Heart left ventricle (tissue), 16 donors: ENCODE results near the gene QPRT. TPM values are rescaled to one million over a fixed set of nuclear protein-coding genes. Genes with fewer than 3 reads are reported as not detected.

Source experiments
- ATAC-seq, 4 donors: fragments of 200-7000 bp; cut with Tn5 transposase; one replicate each; pipeline ENCODE4 v1.9.1; 2020 to 2022; ENCODE audit warnings: moderate library complexity in 4 of 4, mild to moderate bottlenecking in 3 of 4, moderate number of reproducible peaks in 1 of 4
- DNase-seq, 5 donors: peaks; one replicate each; pipeline ENCODE4 v3.0.0-alpha.2; 2020
- H3K27ac ChIP-seq, 12 donors: fragments of 200-600 bp; sonication (generic) in 4 of 12; one replicate each; pipeline versions ENCODE4 v1.5.0 to v1.8.0; 2016 to 2022; ENCODE audit warnings: mild to moderate bottlenecking in 2 of 12
- H3K27me3 ChIP-seq, 9 donors: fragments of 200-600 bp; sonication (generic) in 2 of 9; one replicate each; pipeline versions ENCODE4 v1.5.1 to v1.8.0; 2016 to 2022; ENCODE audit warnings: mild to moderate bottlenecking in 3 of 9
- H3K36me3 ChIP-seq, 9 donors: fragments of 200-600 bp; sonication (generic) in 2 of 9; one replicate each; pipeline versions ENCODE4 v1.5.0 to v1.8.0; 2018 to 2022; ENCODE audit warnings: mild to moderate bottlenecking in 2 of 9
- H3K4me1 ChIP-seq, 12 donors: fragments of 200-600 bp; sonication (generic) in 4 of 12; one replicate each; pipeline versions ENCODE4 v1.5.0 to v1.8.0; 2016 to 2022; ENCODE audit warnings: mild to moderate bottlenecking in 3 of 12
- H3K4me3 ChIP-seq, 12 donors: fragments of 200-600 bp; sonication (generic) in 4 of 12; one replicate each; pipeline versions ENCODE4 v1.5.0 to v1.8.0; 2017 to 2022; ENCODE audit warnings: mild to moderate bottlenecking in 9 of 12, moderate library complexity in 4 of 12
- H3K9me3 ChIP-seq, 12 donors: fragments of 200-600 bp; sonication (generic) in 4 of 12; one replicate each; pipeline versions ENCODE4 v1.5.0 to v1.8.0; 2016 to 2022; ENCODE audit warnings: mild to moderate bottlenecking in 1 of 12
- POLR2A ChIP-seq, 2 donors: fragments of 450-650 bp; IDR thresholded peaks; one replicate each; pipeline ENCODE4 v1.6.1; 2017; ENCODE audit warnings: antibody characterized with exemption in 2 of 2, mild to moderate bottlenecking in 2 of 2, moderate library complexity in 2 of 2
- WGBS, 4 donors: extraction: QIAGEN DNeasy Blood & Tissue Kit in 2 of 4; methylation state at CpG; one replicate each; pipeline versions ENCODE4 v1.1.5 to v1.1.7; 2013 to 2018; 5-methylcytosine and 5-hydroxymethylcytosine counted together
- intact Hi-C, 10 donors: fragments of 100-400 bp; cut with DNase I; formaldehyde crosslinking; loops; one replicate each; pipeline versions ENCODE4 v1.11.1 to v1.14.2; 2022
- polyA plus RNA-seq, 2 donors: library from polyadenylated mRNA; stranded (reverse); fragments of 200-250 nt; gene quantifications; one replicate each; pipeline ENCODE4 v1.2.3, GENCODE V29; 2013
- total RNA-seq, 9 donors: library from RNA; depleted of rRNA in 2 of 9; stranded (reverse); fragments of >200 nt in 2 of 9; fragmentation: NEBNext Ultra II Directional in 3 of 9; extraction: Animal tissue kit (Norgen Biotek cat#: 25700) in 3 of 9; gene quantifications; one replicate each; pipeline versions ENCODE4 v1.1.0 to v1.2.4, GENCODE V29; 2016 to 2023
- TF ChIP-seq, protein P1 (sequence below), 12 donors: fragments of 200-600 bp; sonication (generic) in 4 of 12; IDR thresholded peaks; one replicate each; pipeline versions ENCODE4 v1.5.0 to v1.8.0; 2018 to 2022; ENCODE audit warnings: antibody characterized with exemption in 12 of 12, mild to moderate bottlenecking in 5 of 12
- donor health status: ischemic (EF 13 %, LVEDD 7.1; RV severe dilation, severe dysfunction).
- donor health status: healthy with polysubstance abuse.
- donor health status: DM: no; HTN: yes; CAD: no.
- donor health status: DM: no; HTN: no; CAD: no.
- donor health status: ischemic (EF 25% LVEDD 6.9; RV normal size, moderate dysfunction).
- donor health status: ischemic (EF 25% LVEDD 5.7; RV mildly dilated, moderate dysfunction).
- donor health status: healthy.
- donor health status: DM: yes; HTN: yes; CAD: no.
- donor health status: ischemic (EF 35%, LVEDD 5.7; RV mildly dilated, moderate dysfunction).
- donor health status: nonischemic (EF 11% LVEDD 7.7; RV severe dilation, severe dysfunction).
- donor health status: DM: yes; HTN: yes; CAD: no.
- donor health status: PGD.
- donor health status: ischemic (EF 29% LVEDD 5.4; RV normal size, mild dysfunction).
- donor health status: nonischemic (EF 23%, LVEDD 6.1; RV moderate dilation, normal function).

The QPRT gene
- total and polyA plus RNA-seq, 11 donors: 3.6 to 36.5 (median 23.1) TPM

DNA sequence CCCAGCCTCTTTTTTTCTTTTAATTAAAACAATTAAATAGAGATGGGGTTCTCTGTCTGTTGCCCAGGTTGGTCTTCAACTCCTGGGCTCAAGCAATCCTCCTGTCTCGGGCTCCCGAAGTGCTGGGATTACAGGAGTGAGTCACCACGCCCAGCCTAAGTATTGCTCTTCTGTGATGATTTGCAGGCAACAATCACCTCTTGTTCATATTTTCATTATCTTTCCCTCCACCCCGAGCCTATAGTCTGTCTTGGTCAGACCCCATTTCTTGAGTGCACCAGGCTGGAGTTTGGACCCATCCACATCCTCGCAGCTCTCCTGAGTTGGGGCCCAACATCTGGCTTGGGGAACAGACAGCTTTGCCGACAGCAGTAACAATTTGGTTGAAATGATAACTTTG, 20.3 kb upstream of the QPRT start:
- Histone ChIP-seq H3K27ac (no peak overlapping the region), H3K27me3 (no peaks in the 10 kb centered on the region), H3K9me3 (no peaks in the 10 kb centered on the region), H3K36me3 (no peaks in the 10 kb centered on the region), H3K4me1 (peaks cover 0 to 28% (median 0%) of the 10 kb centered on the region in 12 donors), H3K4me3 (no peak overlapping the region)
- intact Hi-C loops: no loop called here
- ATAC-seq: no peak
- WGBS, 4 donors: 71 to 81% (median 79%) methylated on average over 6 of the region's 6 CpGs
- TF ChIP-seq, protein P1, sequence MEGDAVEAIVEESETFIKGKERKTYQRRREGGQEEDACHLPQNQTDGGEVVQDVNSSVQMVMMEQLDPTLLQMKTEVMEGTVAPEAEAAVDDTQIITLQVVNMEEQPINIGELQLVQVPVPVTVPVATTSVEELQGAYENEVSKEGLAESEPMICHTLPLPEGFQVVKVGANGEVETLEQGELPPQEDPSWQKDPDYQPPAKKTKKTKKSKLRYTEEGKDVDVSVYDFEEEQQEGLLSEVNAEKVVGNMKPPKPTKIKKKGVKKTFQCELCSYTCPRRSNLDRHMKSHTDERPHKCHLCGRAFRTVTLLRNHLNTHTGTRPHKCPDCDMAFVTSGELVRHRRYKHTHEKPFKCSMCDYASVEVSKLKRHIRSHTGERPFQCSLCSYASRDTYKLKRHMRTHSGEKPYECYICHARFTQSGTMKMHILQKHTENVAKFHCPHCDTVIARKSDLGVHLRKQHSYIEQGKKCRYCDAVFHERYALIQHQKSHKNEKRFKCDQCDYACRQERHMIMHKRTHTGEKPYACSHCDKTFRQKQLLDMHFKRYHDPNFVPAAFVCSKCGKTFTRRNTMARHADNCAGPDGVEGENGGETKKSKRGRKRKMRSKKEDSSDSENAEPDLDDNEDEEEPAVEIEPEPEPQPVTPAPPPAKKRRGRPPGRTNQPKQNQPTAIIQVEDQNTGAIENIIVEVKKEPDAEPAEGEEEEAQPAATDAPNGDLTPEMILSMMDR (IDR thresholded peaks at IDR 0.05): no peak
- TF ChIP-seq POLR2A (IDR thresholded peaks at IDR 0.05): no peak
- DNase-seq: no peak

DNA sequence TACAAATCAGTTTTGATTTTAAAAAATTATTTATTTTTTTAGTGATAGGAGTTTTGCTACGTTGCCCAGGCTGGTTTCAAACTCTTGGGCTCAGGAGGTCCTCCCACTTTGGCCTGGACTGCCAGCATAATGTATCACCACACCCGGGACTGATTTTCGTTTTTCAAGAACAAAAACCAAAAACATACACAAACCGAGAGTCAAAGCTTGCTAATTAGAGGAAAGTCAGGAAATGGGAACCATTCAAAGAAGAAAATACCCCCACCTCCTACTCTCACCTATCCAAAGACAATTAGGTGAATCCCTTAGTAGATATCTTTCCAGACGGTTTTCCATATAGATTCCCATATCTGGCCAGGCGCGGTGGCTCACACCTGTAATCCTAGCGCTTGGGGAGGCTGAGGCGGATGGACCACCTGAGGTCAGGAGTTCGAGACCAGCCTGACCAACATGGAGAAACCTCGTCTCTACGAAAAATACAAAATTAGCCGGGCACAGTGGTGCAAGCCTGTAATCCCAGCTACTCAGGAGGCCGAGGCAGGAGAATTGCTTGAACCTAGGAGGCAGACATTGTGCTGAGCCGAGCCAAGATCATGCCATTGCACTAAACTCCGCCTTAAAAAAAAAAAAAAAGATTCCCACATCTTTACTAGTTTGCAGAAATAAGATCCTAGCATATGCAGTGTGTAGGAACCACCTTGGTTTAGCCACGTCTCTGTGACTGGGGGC, 16.8 kb upstream of the QPRT start:
- TF ChIP-seq, protein P1 (IDR thresholded peaks at IDR 0.05): no peak
- no peak for TF ChIP-seq POLR2A (IDR thresholded peaks at IDR 0.05)
- Histone ChIP-seq H3K27me3 (peaks cover 0 to 9% (median 0%) of the 10 kb centered on the region in 9 donors), H3K27ac (peak overlapping the region in 1 of 12 donors; percentile 82), H3K4me3 (peak overlapping the region in 2 of 12 donors; percentile 47 to 61), H3K36me3 (no peaks in the 10 kb centered on the region), H3K9me3 (no peaks in the 10 kb centered on the region), H3K4me1 (peaks cover 0 to 52% (median 0%) of the 10 kb centered on the region in 12 donors)
- DNase-seq (no peak), ATAC-seq (no peak)
- 85 to 91% (median 86%) methylated on average over 17 of the region's 17 CpGs for WGBS, 4 donors
- intact Hi-C loops: no loop called here

DNA sequence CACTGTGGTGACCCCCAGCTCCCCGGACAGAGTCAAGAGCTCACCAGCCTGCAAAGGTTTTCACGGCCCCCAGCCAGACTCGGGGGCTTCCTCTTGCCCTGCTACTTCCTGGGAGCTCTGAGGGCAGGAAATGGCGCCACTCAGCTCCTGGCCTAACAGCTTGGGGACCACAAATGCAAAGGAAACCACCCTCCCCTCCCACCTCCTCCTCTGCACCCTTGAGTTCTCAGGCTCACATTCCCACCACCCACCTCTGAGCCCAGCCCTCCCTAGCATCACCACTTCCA, 16.3 kb upstream of the QPRT start:
- DNase-seq (no peak), ATAC-seq (no peak)
- Histone ChIP-seq H3K36me3 (no peaks in the 10 kb centered on the region), H3K27me3 (peaks cover 0 to 9% (median 0%) of the 10 kb centered on the region in 9 donors), H3K9me3 (no peaks in the 10 kb centered on the region), H3K4me1 (peaks cover 0 to 57% (median 0%) of the 10 kb centered on the region in 12 donors), H3K4me3 (peak overlapping the region in 2 of 12 donors; percentile 47 to 61), H3K27ac (peak overlapping the region in 1 of 12 donors; percentile 82)
- intact Hi-C loops: no loop called here
- TF ChIP-seq, protein P1 (IDR thresholded peaks at IDR 0.05): no peak
- no peak for TF ChIP-seq POLR2A (IDR thresholded peaks at IDR 0.05)
- 40 to 68% (median 56%) methylated on average over 4 of the region's 4 CpGs for WGBS, 4 donors

DNA sequence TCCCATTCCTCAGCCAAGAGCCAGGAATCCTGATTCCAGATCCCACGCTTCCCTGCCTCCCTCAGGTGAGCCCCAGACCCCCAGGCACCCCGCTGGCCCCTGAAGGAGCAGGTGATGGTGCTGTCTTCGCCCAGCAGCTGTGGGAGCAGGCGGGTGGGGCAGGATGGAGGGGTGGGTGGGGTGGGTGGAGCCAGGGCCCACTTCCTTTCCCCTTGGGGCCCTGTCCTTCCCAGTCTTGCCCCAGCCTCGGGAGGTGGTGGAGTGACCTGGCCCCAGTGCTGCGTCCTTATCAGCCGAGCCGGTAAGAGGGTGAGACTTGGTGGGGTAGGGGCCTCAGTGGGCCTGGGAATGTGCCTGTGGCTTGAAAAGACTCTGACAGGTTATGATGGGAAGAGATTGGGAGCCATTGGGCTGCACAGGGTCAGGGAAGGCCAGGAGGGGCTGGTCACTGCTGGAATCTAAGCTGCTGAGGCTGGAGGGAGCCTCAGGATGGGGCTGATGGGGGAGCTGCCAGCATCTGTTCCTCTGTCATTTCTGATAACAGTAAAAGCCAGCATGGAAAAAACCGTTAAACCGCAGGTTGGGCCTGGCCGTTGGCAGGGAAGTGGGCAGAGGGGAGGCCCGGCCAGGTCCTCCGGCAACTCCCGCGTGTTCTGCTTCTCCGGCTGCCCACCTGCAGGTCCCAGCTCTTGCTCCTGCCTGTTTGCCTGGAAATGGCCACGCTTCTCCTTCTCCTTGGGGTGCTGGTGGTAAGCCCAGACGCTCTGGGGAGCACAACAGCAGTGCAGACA, 15.8 kb upstream of the QPRT start, which contains the start of gene SPN:
TSS of gene SPN (plus strand) at position 232 of the 791 bp plus-strand sequence. CDS start at position 714, 482 bp downstream.
- peak in 1 of 4 donors; percentile 10 for ATAC-seq

More for the DNA sequence above, 15.8 kb upstream of the QPRT start, which contains the start of gene SPN:
- peak within 1 kb of the TSS in 6 of 12 donors; percentile 5 to 61 (median 20) for H3K4me3 ChIP-seq
- intact Hi-C loops: no loop called here
- peaks cover 0 to 9% (median 0%) of the 10 kb centered on the region in 9 donors for H3K27me3 ChIP-seq
- TF ChIP-seq, protein P1 (IDR thresholded peaks at IDR 0.05): no peak
- no peak for TF ChIP-seq POLR2A (IDR thresholded peaks at IDR 0.05)
- H3K9me3 ChIP-seq: no peaks in the 10 kb centered on the region
- H3K36me3 ChIP-seq: no peaks in the 10 kb centered on the region
- H3K27ac ChIP-seq: peak within 1 kb of the TSS in 1 of 12 donors; percentile 82
- H3K4me1 ChIP-seq: peaks cover 0 to 60% (median 0%) of the 10 kb centered on the region in 12 donors
- DNase-seq: no peak
- WGBS, 4 donors: 49 to 67% (median 62%) methylated on average over 18 of the region's 18 CpGs
